Activated CD4-positive, alpha-beta T cell treated with anti-CD3 and anti-CD28 coated beads, Interleukin-2, amount 10 ng/mL, durations not matched to agents 24 days and 14 days (primary cell): ENCODE data around the gene TMBIM6. TPM values are rescaled to one million over a fixed set of nuclear protein-coding genes. Genes with fewer than 3 reads are reported as not detected.
A peak's percentile ranks its signal among the peaks of the same experiment; 100 is the strongest.
"Not testable (repeated sequence)": the region's sequence is repeated elsewhere in the genome, so short reads cannot be mapped to it uniquely, and the experiment has no call there.

ENCODE experiments used
- DNase-seq: peaks from one replicate; pipeline ENCODE4 v3.0.0; 2022
- H3K27ac Mint-ChIP-seq: one replicate; pipeline ENCODE4 v1.8.0; 2022; ENCODE audit warnings: mild to moderate bottlenecking, mixed read lengths
- H3K27me3 Mint-ChIP-seq: one replicate; pipeline ENCODE4 v1.8.0; 2022; ENCODE audit warnings: mixed read lengths
- H3K36me3 Mint-ChIP-seq: one replicate; pipeline ENCODE4 v1.8.0; 2022; ENCODE audit warnings: low read depth, mild to moderate bottlenecking, mixed read lengths
- H3K4me1 Mint-ChIP-seq: one replicate; pipeline ENCODE4 v1.8.0; 2021; ENCODE audit warnings: mixed read lengths
- H3K4me3 Mint-ChIP-seq: one replicate; pipeline ENCODE4 v1.8.0; 2022; ENCODE audit warnings: mild to moderate bottlenecking, moderate library complexity, mixed read lengths
- H3K9me3 Mint-ChIP-seq: one replicate; pipeline ENCODE4 v1.8.0; 2021; ENCODE audit warnings: mixed read lengths
- intact Hi-C: fragments of 100-400 bp; cut with micrococcal nuclease; formaldehyde crosslinking; loops from one replicate; pipeline ENCODE4 v1.15.1; 2023
- total RNA-seq: library from RNA; stranded (reverse); gene quantifications from 2 replicates; pipeline ENCODE4 v1.2.3, GENCODE V29; 2022

Gene TMBIM6
- total RNA-seq, 1 donor from 2014 or later = 370 TPM

GRCh38 chr12:49767333-49767732 lies 26.0 kb downstream of the TMBIM6 start:
- Mint-ChIP-seq H3K9me3 (no peaks in the 10 kb centered on the region), H3K27ac (no peak overlapping the region), H3K27me3 (no peaks in the 10 kb centered on the region), H3K4me3 (no peak overlapping the region), H3K36me3 (peaks cover 33% of the 10 kb centered on the region), H3K4me1 (peaks cover 34% of the 10 kb centered on the region)
- intact Hi-C loops = no loop called here
- DNase-seq = no peak

DNA sequence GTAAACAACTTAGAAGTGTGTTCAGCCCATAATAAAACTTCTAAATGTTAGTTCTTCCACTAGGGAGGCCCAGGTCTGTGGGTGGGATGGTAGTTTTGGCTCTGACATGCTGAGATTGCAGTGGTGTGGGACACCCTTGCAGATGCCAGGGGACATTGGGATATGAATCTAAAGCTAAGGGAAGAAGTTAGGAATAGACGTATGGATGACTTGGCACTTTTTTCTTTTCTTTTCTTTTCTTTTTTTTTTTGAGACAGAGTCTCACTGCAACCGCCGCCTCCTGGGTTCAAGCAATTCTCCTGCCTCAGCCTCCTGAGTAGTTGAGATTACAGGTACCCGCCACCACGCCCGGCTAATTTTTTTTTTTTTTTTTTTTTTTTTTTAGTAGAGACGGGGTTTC lies 31.7 kb downstream of the TMBIM6 start:
- H3K4me1 Mint-ChIP-seq, DNase-seq, H3K27me3 Mint-ChIP-seq, intact Hi-C loops, H3K27ac Mint-ChIP-seq, H3K36me3 Mint-ChIP-seq, H3K9me3 Mint-ChIP-seq, H3K4me3 Mint-ChIP-seq: not testable (repeated sequence)

DNA sequence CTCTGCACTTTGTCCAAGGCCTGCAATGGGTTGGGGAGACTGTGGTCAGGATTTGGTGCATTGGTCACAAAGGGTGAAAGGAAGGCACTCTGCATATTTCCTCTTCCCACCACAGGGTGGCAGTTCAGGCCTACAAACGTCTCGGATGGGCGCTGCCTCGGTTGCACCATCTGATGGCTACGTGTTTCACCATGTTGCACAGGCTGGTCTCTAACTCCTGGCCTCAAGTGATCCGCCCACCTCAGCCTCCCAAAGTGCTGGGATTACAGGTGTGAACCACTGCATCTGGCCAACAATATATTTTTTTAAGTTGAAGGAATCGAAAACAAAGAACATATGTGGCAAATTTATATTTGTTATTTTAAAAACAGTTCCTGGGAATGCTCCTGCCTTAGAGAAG lies 35.1 kb downstream of the TMBIM6 start:
- Mint-ChIP-seq H3K9me3 (no peaks in the 10 kb centered on the region), H3K27ac (no peak overlapping the region), H3K36me3 (no peaks in the 10 kb centered on the region), H3K4me3 (no peak overlapping the region), H3K4me1 (peaks cover 11% of the 10 kb centered on the region), H3K27me3 (peaks cover 20% of the 10 kb centered on the region)
- intact Hi-C loops = loop anchor here (1.0 to 5.0 kb wide), 2 partner anchors 63 to 139 kb away; no protein-coding TSS in a partner anchor
- peak; percentile 87 for DNase-seq

- Mint-ChIP-seq H3K9me3 (no peaks in the 10 kb centered on the region), H3K4me1 (peaks cover 11% of the 10 kb centered on the region), H3K36me3 (no peaks in the 10 kb centered on the region), H3K4me3 (no peak overlapping the region), H3K27ac (no peak overlapping the region), H3K27me3 (peaks cover 22% of the 10 kb centered on the region)
- DNase-seq = no peak
- intact Hi-C loops = loop anchor here (1.0 to 5.0 kb wide), 2 partner anchors 62 to 140 kb away; no protein-coding TSS in a partner anchor
Observed at GRCh38 chr12:49776858-49777257, 35.5 kb downstream of the TMBIM6 start.

DNA sequence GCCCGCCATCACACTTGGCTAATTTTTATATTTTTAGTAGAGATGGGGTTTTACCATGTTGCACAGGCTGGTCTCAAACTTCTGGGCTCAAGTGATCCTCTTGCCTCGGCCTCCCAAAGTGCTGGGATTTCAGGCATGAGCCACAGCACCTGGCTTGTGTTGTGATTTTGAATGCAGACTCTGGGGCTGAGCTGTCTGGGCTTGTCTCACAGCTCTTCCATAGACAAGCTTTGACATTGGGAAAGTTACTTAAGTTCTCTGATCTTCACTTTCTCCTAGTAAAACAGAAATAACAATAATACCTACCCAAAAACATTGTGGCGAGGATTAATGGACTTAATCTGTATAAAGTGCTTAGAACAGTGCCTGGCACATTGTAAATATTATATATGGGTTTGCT lies 36.0 kb downstream of the TMBIM6 start:
- intact Hi-C loops = loop anchor here (5.0 kb wide), 1 partner anchor 140 kb away; no protein-coding TSS in a partner anchor
- DNase-seq = no peak
- H3K27ac Mint-ChIP-seq = no peak overlapping the region
- peaks cover 25% of the 10 kb centered on the region for H3K27me3 Mint-ChIP-seq
- H3K4me1 Mint-ChIP-seq = peaks cover 11% of the 10 kb centered on the region
- H3K36me3 Mint-ChIP-seq = no peaks in the 10 kb centered on the region
- no peaks in the 10 kb centered on the region for H3K9me3 Mint-ChIP-seq
- H3K4me3 Mint-ChIP-seq = no peak overlapping the region

DNA sequence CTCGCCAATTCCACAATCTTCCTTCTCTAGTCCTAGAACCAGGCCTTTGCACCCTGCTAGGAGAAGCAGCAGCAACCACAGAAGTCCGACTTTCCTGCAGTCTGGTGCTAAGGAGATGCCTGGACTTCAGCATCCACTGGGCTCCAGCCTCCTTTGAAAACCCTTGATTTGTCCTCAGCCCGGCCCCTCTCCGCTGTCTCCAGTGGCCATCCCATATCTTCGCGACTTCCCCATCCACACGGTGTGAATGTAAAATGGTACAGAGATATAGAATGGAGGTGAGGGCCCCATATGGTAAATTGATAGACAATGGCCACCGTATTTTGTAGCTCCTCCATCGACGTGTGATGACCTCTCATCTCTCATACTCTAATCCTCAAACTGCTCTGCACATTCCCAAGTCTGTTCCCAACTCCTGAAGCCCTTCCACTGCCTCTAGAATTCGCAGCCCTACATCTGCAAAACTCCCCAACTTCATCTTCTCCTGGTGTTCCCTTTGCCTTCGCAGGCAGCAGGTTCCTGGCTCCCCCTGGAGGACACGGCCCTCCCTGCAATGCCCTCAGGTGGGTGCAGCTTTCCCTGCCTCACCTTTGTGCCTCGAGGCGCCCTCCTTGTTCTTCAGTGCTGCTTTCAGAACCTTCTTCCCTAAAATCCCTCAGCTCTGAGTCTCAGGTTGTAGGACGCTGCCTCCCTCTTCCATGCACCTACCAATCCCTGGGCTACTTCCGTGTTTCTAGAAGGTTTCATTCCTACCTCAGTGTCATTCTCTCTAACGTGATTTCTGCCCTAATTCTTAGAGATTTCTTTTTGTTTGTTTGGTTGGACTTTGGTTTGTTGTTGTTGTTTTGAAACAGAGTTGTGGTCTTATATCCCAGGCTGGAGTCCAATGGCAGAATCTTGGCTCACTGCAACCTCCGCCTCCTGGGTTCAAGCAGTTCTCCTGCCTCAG lies 36.7 kb downstream of the TMBIM6 start:
- H3K27me3 Mint-ChIP-seq = peaks cover 25% of the 10 kb centered on the region
- no peak overlapping the region for H3K4me3 Mint-ChIP-seq
- DNase-seq = peak; percentile 93
- no peak overlapping the region for H3K27ac Mint-ChIP-seq
- intact Hi-C loops = loop anchor here (1.0 to 5.0 kb wide), 4 partner anchors 15 to 141 kb away; partner anchors contain the start of genes FMNL3 and TMBIM6
- peaks cover 11% of the 10 kb centered on the region for H3K4me1 Mint-ChIP-seq
- H3K9me3 Mint-ChIP-seq = no peaks in the 10 kb centered on the region
- no peaks in the 10 kb centered on the region for H3K36me3 Mint-ChIP-seq

DNA sequence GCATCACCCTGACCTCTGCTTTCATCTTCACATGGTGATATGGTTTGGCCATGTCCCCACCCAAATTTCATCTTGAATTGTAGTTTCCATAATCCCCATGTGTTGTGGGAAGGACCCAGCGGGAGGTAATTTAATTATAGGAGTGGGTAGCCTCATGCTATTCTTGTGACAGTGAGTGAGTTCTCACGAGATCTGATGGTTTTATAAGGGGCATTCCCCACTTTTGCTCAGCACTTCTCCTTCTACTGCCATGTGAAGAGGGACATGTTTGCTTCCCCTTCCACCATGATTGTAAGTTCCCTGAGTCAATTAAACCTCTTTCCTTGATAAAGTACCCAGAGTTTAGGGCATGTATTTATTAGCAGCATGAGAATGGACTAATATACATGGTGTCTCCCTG lies 38.2 kb downstream of the TMBIM6 start:
- peaks cover 11% of the 10 kb centered on the region for H3K4me1 Mint-ChIP-seq
- H3K27ac Mint-ChIP-seq = no peak overlapping the region
- no peak overlapping the region for H3K4me3 Mint-ChIP-seq
- no peaks in the 10 kb centered on the region for H3K36me3 Mint-ChIP-seq
- no peaks in the 10 kb centered on the region for H3K9me3 Mint-ChIP-seq
- intact Hi-C loops = loop anchor here (2.0 to 5.0 kb wide), 3 partner anchors 17 to 142 kb away; partner anchors contain the start of gene FMNL3
- no peak for DNase-seq
- H3K27me3 Mint-ChIP-seq = peaks cover 38% of the 10 kb centered on the region

DNA sequence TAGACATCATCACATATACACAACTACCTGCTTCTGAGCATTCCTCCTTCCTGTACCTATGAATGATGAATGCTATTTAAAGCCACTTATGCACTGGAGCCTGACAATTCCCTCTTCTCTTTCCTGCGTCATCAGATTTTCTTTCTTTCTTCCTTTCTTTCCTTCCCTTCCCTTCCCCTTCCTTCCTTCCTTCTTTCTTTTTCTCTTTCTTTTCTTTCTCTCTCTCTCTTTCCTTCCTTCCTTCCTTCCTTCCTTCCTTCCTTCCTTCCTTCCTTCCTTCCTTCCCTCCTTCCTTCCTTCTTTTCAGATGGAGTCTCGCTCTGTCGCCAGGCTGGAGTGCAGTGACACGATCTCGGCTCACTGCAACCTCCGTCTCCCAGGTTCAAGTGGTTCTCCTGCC lies 39.6 kb downstream of the TMBIM6 start:
- H3K4me3 Mint-ChIP-seq, DNase-seq, H3K36me3 Mint-ChIP-seq, H3K27ac Mint-ChIP-seq, intact Hi-C loops, H3K9me3 Mint-ChIP-seq: not testable (repeated sequence)
- H3K27me3 Mint-ChIP-seq = peaks cover 42% of the 10 kb centered on the region
- peaks cover 11% of the 10 kb centered on the region for H3K4me1 Mint-ChIP-seq

- DNase-seq = no peak
- no peak overlapping the region for H3K27ac Mint-ChIP-seq
- intact Hi-C loops = no loop called here
- H3K4me1 Mint-ChIP-seq = no peaks in the 10 kb centered on the region
- H3K36me3 Mint-ChIP-seq = no peaks in the 10 kb centered on the region
- H3K9me3 Mint-ChIP-seq = no peaks in the 10 kb centered on the region
- no peak overlapping the region for H3K4me3 Mint-ChIP-seq
- peaks cover 44% of the 10 kb centered on the region for H3K27me3 Mint-ChIP-seq
Observed at GRCh38 chr12:49783917-49784676, 42.7 kb downstream of the TMBIM6 start.

DNA sequence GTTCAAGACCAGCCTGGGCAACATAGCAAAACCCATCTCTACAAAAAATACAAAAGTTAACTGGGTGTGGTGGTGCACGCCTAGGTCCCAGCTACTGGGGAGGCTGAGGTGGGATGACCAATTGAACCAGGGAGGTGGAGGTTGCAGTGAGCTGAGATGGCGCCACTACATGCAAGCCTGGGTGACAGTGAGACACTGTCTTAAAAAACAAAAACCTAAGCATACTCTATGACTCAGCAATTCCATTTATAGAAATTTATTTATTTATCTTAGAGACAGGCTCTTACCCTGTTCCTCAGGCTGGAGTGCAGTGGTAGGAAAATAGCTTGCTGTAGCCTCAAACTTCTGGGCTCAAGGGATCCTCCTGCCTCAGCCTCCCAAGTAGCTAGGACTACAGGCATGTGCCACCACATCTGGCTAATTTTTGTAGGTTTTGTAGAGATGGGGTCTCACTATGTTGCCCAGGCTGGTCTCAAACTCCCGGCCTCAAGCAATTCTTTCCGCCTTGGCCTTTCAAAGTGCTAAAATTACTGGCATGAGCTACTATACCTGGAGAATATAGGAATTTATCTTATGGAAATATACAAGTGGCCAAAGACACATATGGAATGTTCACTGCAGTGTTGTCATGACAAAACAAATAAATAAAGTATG lies 43.5 kb downstream of the TMBIM6 start:
- Mint-ChIP-seq H3K27me3 (peaks cover 38% of the 10 kb centered on the region), H3K4me3 (no peak overlapping the region), H3K9me3 (no peaks in the 10 kb centered on the region), H3K27ac (no peak overlapping the region), H3K4me1 (no peaks in the 10 kb centered on the region), H3K36me3 (no peaks in the 10 kb centered on the region)
- intact Hi-C loops = no loop called here
- DNase-seq = no peak

DNA sequence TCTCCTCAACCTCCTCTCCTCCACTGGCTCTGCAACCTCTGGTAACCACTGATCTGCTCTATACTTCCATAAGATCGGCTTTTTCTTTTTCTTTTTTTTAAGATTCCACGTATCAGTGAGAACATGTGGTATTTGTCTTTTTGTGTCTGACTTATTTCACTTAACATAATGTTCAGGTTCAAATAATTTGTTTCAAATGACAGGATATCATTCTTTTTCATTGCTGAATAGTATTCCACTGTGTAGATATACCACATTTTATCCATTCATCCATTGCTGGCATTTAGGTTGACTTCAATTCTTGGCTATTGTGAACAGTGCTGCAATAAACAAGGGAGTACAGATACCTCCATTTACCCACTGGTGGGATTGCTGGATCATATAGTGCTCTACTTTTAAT lies 46.3 kb downstream of the TMBIM6 start:
- DNase-seq = no peak
- H3K36me3 Mint-ChIP-seq = no peaks in the 10 kb centered on the region
- intact Hi-C loops = no loop called here
- H3K27me3 Mint-ChIP-seq = peaks cover 20% of the 10 kb centered on the region
- H3K9me3 Mint-ChIP-seq = no peaks in the 10 kb centered on the region
- H3K27ac Mint-ChIP-seq = no peak overlapping the region
- no peaks in the 10 kb centered on the region for H3K4me1 Mint-ChIP-seq
- H3K4me3 Mint-ChIP-seq = no peak overlapping the region

GRCh38 chr12:49789992-49790391 lies 48.6 kb downstream of the TMBIM6 start:
- Mint-ChIP-seq H3K4me3 (no peak overlapping the region), H3K36me3 (no peaks in the 10 kb centered on the region), H3K27me3 (peaks cover 7% of the 10 kb centered on the region), H3K9me3 (no peaks in the 10 kb centered on the region), H3K27ac (no peak overlapping the region), H3K4me1 (no peaks in the 10 kb centered on the region)
- intact Hi-C loops = no loop called here
- no peak for DNase-seq

DNA sequence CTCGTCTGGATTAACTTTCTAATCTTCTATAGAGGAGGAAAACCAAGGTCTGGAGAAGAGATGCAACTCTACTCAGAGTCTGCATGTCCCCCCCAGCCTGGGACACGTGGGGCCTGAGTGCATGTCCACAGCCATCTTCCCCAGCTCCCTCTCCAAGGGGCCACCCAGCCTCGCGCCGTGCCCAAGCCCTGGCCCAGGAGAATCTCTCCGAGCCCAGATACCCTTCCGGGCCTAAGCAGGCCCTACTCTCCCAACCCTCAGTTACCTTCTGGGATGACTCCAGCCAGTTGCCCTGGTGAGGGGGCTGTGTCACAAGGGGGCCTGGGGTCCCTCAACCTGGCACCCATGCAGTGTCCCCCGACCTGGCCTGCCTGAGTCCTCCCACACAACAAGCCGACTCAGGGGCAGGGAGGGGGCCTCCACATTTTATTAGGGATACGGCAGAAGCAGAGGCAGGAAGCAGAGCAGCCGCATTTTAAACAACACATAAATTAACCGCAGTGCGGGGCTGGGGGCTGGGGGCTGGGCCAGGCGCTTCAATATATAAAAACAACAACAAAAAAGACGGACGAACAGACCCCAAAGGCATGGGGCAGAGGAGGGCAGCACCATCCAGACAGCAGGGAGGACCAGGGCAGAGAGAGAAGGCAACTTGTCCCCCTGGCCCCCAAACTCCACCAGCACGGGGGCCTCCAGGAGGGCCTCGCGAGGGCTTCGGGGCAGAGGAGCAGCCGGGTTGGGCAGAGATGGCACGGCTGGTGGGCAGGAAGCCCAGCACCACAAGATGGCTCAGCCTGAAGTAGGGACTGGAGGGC lies 49.6 kb downstream of the TMBIM6 start:
- no peaks in the 10 kb centered on the region for H3K36me3 Mint-ChIP-seq
- H3K27me3 Mint-ChIP-seq = peaks cover 3% of the 10 kb centered on the region
- no peak overlapping the region for H3K27ac Mint-ChIP-seq
- H3K4me3 Mint-ChIP-seq = no peak overlapping the region
- DNase-seq = no peak
- intact Hi-C loops = no loop called here
- no peaks in the 10 kb centered on the region for H3K9me3 Mint-ChIP-seq
- H3K4me1 Mint-ChIP-seq = no peaks in the 10 kb centered on the region
